Ovary (tissue), 9 donors: ENCODE measurements around the gene UBAP1L. TPM values are rescaled to one million over a fixed set of nuclear protein-coding genes. Genes with fewer than 3 reads are reported as not detected.

Experiments used
- DNase-seq, 5 donors: peaks; one replicate each; pipeline ENCODE4 v3.0.0-alpha.2; 2019 to 2020
- H3K27ac ChIP-seq, 2 donors: fragments of 200-600 bp; one replicate each; pipeline versions ENCODE4 v1.5.1 to v1.8.0; 2019 to 2022
- H3K27me3 ChIP-seq: fragments of 200-600 bp; one replicate; pipeline ENCODE4 v1.8.0; 2022
- H3K36me3 ChIP-seq: fragments of 200-600 bp; sonication (generic); one replicate; pipeline ENCODE4 v1.5.1; 2019
- H3K4me1 ChIP-seq: one replicate; pipeline ENCODE4 v1.8.1; 2013; ENCODE audit warnings: mild to moderate bottlenecking, moderate library complexity; ENCODE audit not compliant: insufficient read depth
- H3K4me3 ChIP-seq: fragments of 200-600 bp; sonication (generic); one replicate; pipeline ENCODE4 v1.5.1; 2017
- H3K9me3 ChIP-seq, 2 donors: fragments of 200-600 bp in 1 of 2; sonication (generic) in 1 of 2; one replicate each; pipeline versions ENCODE4 v1.5.1 to v1.8.1; 2013 to 2019; ENCODE audit warnings: mild to moderate bottlenecking in 1 of 2, moderate library complexity in 1 of 2
- CTCF ChIP-seq, 3 donors: fragments of 450-650 bp in 2 of 3; fragments of 200-600 bp in 1 of 3; IDR thresholded peaks; one replicate each; pipeline versions ENCODE4 v1.5.1 to v1.8.0; 2016 to 2022; ENCODE audit warnings: antibody characterized with exemption in 3 of 3, mild to moderate bottlenecking in 1 of 3
- EP300 ChIP-seq: sonication (generic); formaldehyde crosslinking; IDR thresholded peaks from one replicate; pipeline ENCODE4 v1.6.1; 2017; ENCODE audit warnings: antibody characterized with exemption
- POLR2A ChIP-seq: fragments of 450-650 bp; IDR thresholded peaks from one replicate; pipeline ENCODE4 v1.6.1; 2017; ENCODE audit warnings: antibody characterized with exemption, mild to moderate bottlenecking, moderate library complexity
- WGBS, 3 donors: extraction: QIAGEN DNeasy Blood & Tissue Kit in 1 of 3; methylation state at CpG; one replicate each; pipeline versions ENCODE4 v1.1.5 to v1.1.7; 2013 to 2017; 5-methylcytosine and 5-hydroxymethylcytosine counted together
- intact Hi-C, 4 donors: fragments of 100-400 bp; cut with DNase I; formaldehyde crosslinking; loops; one replicate each; pipeline versions ENCODE4 v1.11.0 to v1.15.1; 2022 to 2023
- polyA plus RNA-seq, 2 donors: library from polyadenylated mRNA; stranded (reverse); fragments of 200-250 nt in 1 of 2; fragments of 350-450 nt in 1 of 2; fragmentation: Illumina TruSeq in 1 of 2; extraction: RNeasy Lipid Tissue Mini Kit (QIAGEN cat#74804) in 1 of 2; gene quantifications; one replicate each; pipeline ENCODE4 v1.2.3, GENCODE V29; 2013 to 2014
- total RNA-seq, 7 donors: library from RNA; depleted of rRNA in 2 of 7; stranded (reverse); fragments of >200 nt in 2 of 7; fragmentation: NEBNext Ultra II Directional in 3 of 7; extraction: Animal tissue kit (Norgen Biotek cat#: 25700) in 3 of 7; gene quantifications; one replicate each; pipeline versions ENCODE4 v1.1.0 to v1.2.4, GENCODE V29; 2016 to 2023
- donor health status: DM: no; HTN: no; CAD: no; lungs with moderate emphysema.
- donor health status: DM: no; HTN: no; CAD: no.
- donor health status: Bipolar disorder and iron deficiency.
- donor health status: DM: yes; HTN: yes; CAD: no.
- donor health status: DM: no; HTN: no; CAD: no.
- donor health status: DM: yes; HTN: yes; CAD: no.

The UBAP1L gene
- total and polyA plus RNA-seq, 9 donors = 2.5 to 9.9 (median 6.5) TPM

- DNase-seq = peak in 1 of 5 donors; percentile 13
- intact Hi-C loops = loop anchor here in 2 of 4 donors (5.0 to 10.0 kb wide), 2 partner anchors 36 to 224 kb away; no protein-coding TSS in a partner anchor
- no peaks in the 10 kb centered on the region for H3K27me3 ChIP-seq
These were observed 63.7 kb downstream of the UBAP1L start for GRCh38 chr15:65051266-65051665.

DNA sequence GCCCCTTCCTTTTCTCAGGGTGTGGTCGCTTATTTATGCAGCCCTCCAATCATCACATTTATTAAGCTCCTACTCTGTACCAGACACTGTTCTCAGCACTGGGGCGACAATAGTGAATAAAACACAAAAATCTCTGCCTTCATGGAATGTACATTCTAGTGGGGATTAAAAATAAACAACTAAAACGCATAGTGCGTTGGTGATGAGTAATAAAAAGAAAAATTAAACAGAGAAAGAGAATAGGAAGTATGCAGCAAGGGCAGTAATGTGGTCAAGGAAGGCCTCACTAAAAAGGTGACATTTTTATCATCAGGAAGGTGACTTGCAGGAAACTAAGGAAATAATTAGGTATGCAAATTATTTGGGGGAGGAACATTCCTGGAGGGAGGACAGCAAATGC, 64.7 kb downstream of the UBAP1L start:
- intact Hi-C loops = loop anchor here in 2 of 4 donors (5.0 to 10.0 kb wide), 2 partner anchors 37 to 225 kb away; no protein-coding TSS in a partner anchor
- no peaks in the 10 kb centered on the region for H3K4me1 ChIP-seq
- TF ChIP-seq POLR2A (no peak), EP300 (no peak), CTCF (IDR thresholded peaks at IDR 0.05) (no peak)
- DNase-seq = no peak
- 57 to 62% (median 60%) methylated on average over 4 of the region's 4 CpGs for WGBS, 3 donors
- H3K36me3 ChIP-seq = no peaks in the 10 kb centered on the region
- H3K9me3 ChIP-seq = no peaks in the 10 kb centered on the region
- H3K27ac ChIP-seq = no peak overlapping the region
- no peaks in the 10 kb centered on the region for H3K27me3 ChIP-seq
- H3K4me3 ChIP-seq = no peak overlapping the region

More at GRCh38 chr15:65051266-65051665, 63.7 kb downstream of the UBAP1L start:
- 60 to 86% (median 70%) methylated on average over 2 of the region's 2 CpGs for WGBS, 3 donors
- H3K36me3 ChIP-seq = no peaks in the 10 kb centered on the region
- TF ChIP-seq POLR2A (no peak), EP300 (no peak), CTCF (IDR thresholded peaks at IDR 0.05) (no peak)
- no peak overlapping the region for H3K4me3 ChIP-seq
- H3K9me3 ChIP-seq = no peaks in the 10 kb centered on the region
- H3K27ac ChIP-seq = no peak overlapping the region
- no peaks in the 10 kb centered on the region for H3K4me1 ChIP-seq

DNA sequence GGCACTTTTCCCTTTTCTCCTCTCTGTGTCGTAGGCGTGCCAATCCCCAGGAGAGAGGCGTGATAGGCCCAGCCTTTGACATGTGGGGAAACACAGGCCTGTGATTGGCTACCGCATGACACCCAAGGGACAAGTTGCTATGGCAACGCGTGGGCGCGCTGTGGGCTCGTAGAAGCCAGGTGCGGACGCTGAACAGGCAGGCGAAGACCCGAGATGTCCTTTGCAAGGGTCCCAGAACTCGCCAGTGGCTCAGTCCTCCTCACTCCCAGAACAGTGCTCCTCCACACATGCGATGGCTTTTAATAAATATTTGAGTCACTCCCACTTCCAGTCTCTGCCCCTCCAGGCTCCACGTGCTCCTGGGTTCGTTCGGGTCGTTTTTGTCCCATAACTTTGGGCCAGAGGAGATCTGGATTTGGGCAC, 65.6 kb downstream of the UBAP1L start:
- peaks cover 2% of the 10 kb centered on the region for H3K4me1 ChIP-seq
- WGBS, 3 donors = 16 to 46% (median 34%) methylated on average over 19 of the region's 19 CpGs
- no peaks in the 10 kb centered on the region for H3K27me3 ChIP-seq
- no peaks in the 10 kb centered on the region for H3K36me3 ChIP-seq
- no peak overlapping the region for H3K4me3 ChIP-seq
- no peaks in the 10 kb centered on the region for H3K9me3 ChIP-seq
- DNase-seq = peak; percentile 48 to 77 (median 75)
- intact Hi-C loops = no loop called here
- no peak overlapping the region for H3K27ac ChIP-seq
- TF ChIP-seq POLR2A = no peak
- TF ChIP-seq EP300 = no peak
- TF ChIP-seq CTCF (IDR thresholded peaks at IDR 0.05) = no peak

GRCh38 chr15:65048241-65048640, 66.8 kb downstream of the UBAP1L start:
- no peaks in the 10 kb centered on the region for H3K27me3 ChIP-seq
- H3K36me3 ChIP-seq = no peaks in the 10 kb centered on the region
- H3K4me1 ChIP-seq = peaks cover 2% of the 10 kb centered on the region
- no peak overlapping the region for H3K4me3 ChIP-seq
- DNase-seq = no peak
- H3K27ac ChIP-seq = no peak overlapping the region
- TF ChIP-seq EP300 (no peak), POLR2A (no peak), CTCF (IDR thresholded peaks at IDR 0.05) (no peak)
- no peaks in the 10 kb centered on the region for H3K9me3 ChIP-seq
- intact Hi-C loops = no loop called here
- WGBS, 3 donors = 15 to 21% (median 16%) methylated on average over 2 of the region's 2 CpGs
